ENCODE results near the gene SLC25A42. TPM values are rescaled to one million over a fixed set of nuclear protein-coding genes. Genes with fewer than 3 reads are reported as not detected.

Gene SLC25A42
- total and polyA plus RNA-seq, 2 donors (not counting 3 experiments of a cell fraction or from before 2014, with no cell fraction given): 6.2 to 6.3 TPM

DNA sequence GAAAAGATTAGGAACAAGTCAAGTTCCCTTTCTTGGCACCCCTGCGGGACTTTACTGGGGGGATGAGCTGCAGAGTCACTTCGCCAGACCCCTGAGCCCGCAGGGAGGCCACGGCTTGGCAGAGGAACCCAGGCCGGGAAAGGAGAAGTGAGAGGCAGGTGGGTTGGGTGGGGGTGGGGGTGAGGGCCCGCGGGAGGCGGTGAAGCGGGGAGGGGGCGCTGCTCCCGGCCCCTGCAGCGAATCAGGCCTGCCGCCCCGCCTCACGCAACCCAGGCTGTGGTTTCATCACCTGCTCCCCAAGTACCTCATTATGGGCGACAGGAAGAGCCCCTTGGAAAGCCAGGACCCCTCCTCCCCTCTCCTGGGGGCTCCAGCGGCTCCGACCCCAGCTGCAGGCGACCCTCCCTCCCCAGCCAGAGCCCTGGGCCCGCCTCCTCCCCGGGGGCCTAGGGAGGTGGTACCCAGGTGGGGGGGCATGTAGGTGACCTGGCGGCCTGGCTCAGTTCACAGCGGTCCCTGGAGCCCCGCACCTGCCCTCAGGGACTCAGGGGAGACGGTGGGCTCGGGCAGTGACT, 96.8 kb downstream of the SLC25A42 start:
- H3K9me3 ChIP-seq (replicated peaks; ENCODE audit: control insufficient read depth, insufficient read depth, low read length): no peaks in the 10 kb centered on the region
- H3K4me3 ChIP-seq (replicated peaks in 1 of 3; ENCODE audit: insufficient read depth in 1 of 3, low read depth in 1 of 3, low read length in 3 of 3): no peak overlapping the region
- POLR2A ChIA-PET: no interaction called here
- no peak for DNase-seq (ENCODE audit: low read depth, low spot score)
- dilution Hi-C loops (cut with MboI; ENCODE audit: extremely low pct_ligation_motif_present, low sequenced_read_pairs) (no loop called here), intact Hi-C loops (cut with micrococcal nuclease) (no loop called here)
- H3K36me3 ChIP-seq (ENCODE audit: control insufficient read depth in 2 of 2, extremely low read depth in 1 of 2, insufficient read depth in 2 of 2, low read length in 2 of 2): no peaks in the 10 kb centered on the region
- H3K4me2 ChIP-seq (ENCODE audit: insufficient read depth, low read length): no peak overlapping the region
- no peaks in the 10 kb centered on the region for H3K27me3 ChIP-seq (ENCODE audit: control insufficient read depth in 2 of 2, insufficient read depth in 2 of 2, low read length in 2 of 2)
- no peaks in the 10 kb centered on the region for H4K20me1 ChIP-seq (replicated peaks; ENCODE audit: control insufficient read depth, extremely low read depth, insufficient read depth, low read length)
- CTCF ChIA-PET: interaction anchor here (1.3 to 1.6 kb wide), 2 partner anchors 11 to 15 kb away, joined by 5 read pairs; no protein-coding TSS in a partner anchor
- no TSS peak for BruUV-seq (replicated peaks)
- no peaks in the 10 kb centered on the region for H3K79me2 ChIP-seq (ENCODE audit: control insufficient read depth, insufficient read depth, low read length)
- no peaks in the 10 kb centered on the region for H3K4me1 ChIP-seq (ENCODE audit: control insufficient read depth, extremely low read depth, insufficient read depth, low read length)
- H3K9me1 ChIP-seq (replicated peaks; ENCODE audit: control insufficient read depth, extremely low read depth, insufficient read depth, low read length): no peaks in the 10 kb centered on the region
- TF ChIP-seq EZH2 (IDR thresholded peaks at IDR 0.05; ENCODE audit: borderline replicate concordance, low read depth, low read length, severe bottlenecking) (no peak), JUN (IDR thresholded peaks at IDR 0.05; ENCODE audit: borderline replicate concordance, insufficient read depth, insufficient read length, low read depth) (no peak)
- TF ChIP-seq, protein P1, sequence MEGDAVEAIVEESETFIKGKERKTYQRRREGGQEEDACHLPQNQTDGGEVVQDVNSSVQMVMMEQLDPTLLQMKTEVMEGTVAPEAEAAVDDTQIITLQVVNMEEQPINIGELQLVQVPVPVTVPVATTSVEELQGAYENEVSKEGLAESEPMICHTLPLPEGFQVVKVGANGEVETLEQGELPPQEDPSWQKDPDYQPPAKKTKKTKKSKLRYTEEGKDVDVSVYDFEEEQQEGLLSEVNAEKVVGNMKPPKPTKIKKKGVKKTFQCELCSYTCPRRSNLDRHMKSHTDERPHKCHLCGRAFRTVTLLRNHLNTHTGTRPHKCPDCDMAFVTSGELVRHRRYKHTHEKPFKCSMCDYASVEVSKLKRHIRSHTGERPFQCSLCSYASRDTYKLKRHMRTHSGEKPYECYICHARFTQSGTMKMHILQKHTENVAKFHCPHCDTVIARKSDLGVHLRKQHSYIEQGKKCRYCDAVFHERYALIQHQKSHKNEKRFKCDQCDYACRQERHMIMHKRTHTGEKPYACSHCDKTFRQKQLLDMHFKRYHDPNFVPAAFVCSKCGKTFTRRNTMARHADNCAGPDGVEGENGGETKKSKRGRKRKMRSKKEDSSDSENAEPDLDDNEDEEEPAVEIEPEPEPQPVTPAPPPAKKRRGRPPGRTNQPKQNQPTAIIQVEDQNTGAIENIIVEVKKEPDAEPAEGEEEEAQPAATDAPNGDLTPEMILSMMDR (IDR thresholded peaks at IDR 0.05; ENCODE audit: extremely low read depth in 1 of 2, insufficient read depth in 1 of 2, low read depth in 1 of 2, low read length in 2 of 2): no peak
- no peak overlapping the region for H2AFZ ChIP-seq (ENCODE audit: low read depth, low read length)
- no peak for FAIRE-seq
- H3K27ac ChIP-seq (ENCODE audit: insufficient read depth, low read depth, low read length): no peak overlapping the region
- H3K9ac ChIP-seq (replicated peaks; ENCODE audit: extremely low read depth, insufficient read depth, low read length): no peak overlapping the region

DNA sequence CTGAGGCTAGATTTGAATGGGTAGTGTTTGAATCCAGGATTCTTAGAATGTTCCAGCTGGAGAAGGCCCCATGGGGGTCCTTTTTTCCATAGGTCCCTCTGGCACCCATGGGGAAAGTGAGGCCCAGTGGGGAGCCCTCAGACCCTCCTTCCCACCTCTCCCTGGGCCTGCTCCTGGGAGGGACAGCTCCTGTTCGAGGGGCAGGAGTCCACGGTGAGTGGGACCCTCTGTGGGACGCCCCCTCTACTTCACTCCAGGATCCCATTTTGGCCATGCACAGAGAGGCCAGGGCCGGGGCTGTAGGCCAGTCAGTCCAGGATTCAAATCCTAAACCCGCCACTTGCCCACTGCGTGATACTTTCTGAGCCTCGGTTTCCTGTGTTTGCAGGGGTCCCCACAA, 98.7 kb downstream of the SLC25A42 start:
- CTCF ChIA-PET: interaction anchor here (4.6 kb wide), 1 partner anchor 12 kb away, joined by 17 read pairs; no protein-coding TSS in a partner anchor
- POLR2A ChIA-PET: no interaction called here
- H3K9me1 ChIP-seq (replicated peaks; ENCODE audit: control insufficient read depth, extremely low read depth, insufficient read depth, low read length): no peaks in the 10 kb centered on the region
- no peak overlapping the region for H2AFZ ChIP-seq (ENCODE audit: low read depth, low read length)
- DNase-seq (ENCODE audit: low read depth, low spot score) (no peak), FAIRE-seq (no peak)
- BruUV-seq (replicated peaks): no TSS peak
- H3K4me2 ChIP-seq (ENCODE audit: insufficient read depth, low read length): no peak overlapping the region
- H3K27me3 ChIP-seq (ENCODE audit: control insufficient read depth in 2 of 2, insufficient read depth in 2 of 2, low read length in 2 of 2): no peaks in the 10 kb centered on the region
- H3K36me3 ChIP-seq (ENCODE audit: control insufficient read depth in 2 of 2, extremely low read depth in 1 of 2, insufficient read depth in 2 of 2, low read length in 2 of 2): no peaks in the 10 kb centered on the region
- no peak overlapping the region for H3K27ac ChIP-seq (ENCODE audit: insufficient read depth, low read depth, low read length)
- H3K4me1 ChIP-seq (ENCODE audit: control insufficient read depth, extremely low read depth, insufficient read depth, low read length): no peaks in the 10 kb centered on the region
- H3K79me2 ChIP-seq (ENCODE audit: control insufficient read depth, insufficient read depth, low read length): no peaks in the 10 kb centered on the region
- H3K9ac ChIP-seq (replicated peaks; ENCODE audit: extremely low read depth, insufficient read depth, low read length): no peak overlapping the region
- no peak overlapping the region for H3K4me3 ChIP-seq (replicated peaks in 1 of 3; ENCODE audit: insufficient read depth in 1 of 3, low read depth in 1 of 3, low read length in 3 of 3)
- TF ChIP-seq, protein P1 (IDR thresholded peaks at IDR 0.05; ENCODE audit: extremely low read depth in 1 of 2, insufficient read depth in 1 of 2, low read depth in 1 of 2, low read length in 2 of 2): no peak
- TF ChIP-seq MYC (IDR thresholded peaks at IDR 0.05; ENCODE audit: low read depth, low read length) (no peak), GATA2 (IDR thresholded peaks at IDR 0.05; ENCODE audit: insufficient read depth, insufficient read length, low read depth, low read length) (no peak), POLR2A (IDR thresholded peaks at IDR 0.05; ENCODE audit: low read depth, low read length) (no peak), EZH2 (IDR thresholded peaks at IDR 0.05; ENCODE audit: borderline replicate concordance, low read depth, low read length, severe bottlenecking) (no peak), JUN (IDR thresholded peaks at IDR 0.05; ENCODE audit: borderline replicate concordance, insufficient read depth, insufficient read length, low read depth) (no peak)
- TF ChIP-seq, protein P2, sequence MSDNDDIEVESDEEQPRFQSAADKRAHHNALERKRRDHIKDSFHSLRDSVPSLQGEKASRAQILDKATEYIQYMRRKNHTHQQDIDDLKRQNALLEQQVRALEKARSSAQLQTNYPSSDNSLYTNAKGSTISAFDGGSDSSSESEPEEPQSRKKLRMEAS (IDR thresholded peaks at IDR 0.05; ENCODE audit: insufficient read depth, insufficient read length): no peak
- intact Hi-C loops (cut with micrococcal nuclease) (no loop called here), dilution Hi-C loops (cut with MboI; ENCODE audit: extremely low pct_ligation_motif_present, low sequenced_read_pairs) (no loop called here)
- no peaks in the 10 kb centered on the region for H4K20me1 ChIP-seq (replicated peaks; ENCODE audit: control insufficient read depth, extremely low read depth, insufficient read depth, low read length)
- H3K9me3 ChIP-seq (replicated peaks; ENCODE audit: control insufficient read depth, insufficient read depth, low read length): no peaks in the 10 kb centered on the region
